C4-2B (cell line): ENCODE data around the gene TMEM186.
"Not testable (repeated sequence)": the region's sequence is repeated elsewhere in the genome, so short reads cannot be mapped to it uniquely, and the experiment has no call there.

Experiments used
- CTCF ChIP-seq: fragments of 450-650 bp; conservative IDR thresholded peaks from 2 replicates; pipeline ENCODE4 v1.5.1; 2017; ENCODE audit warnings: mild to moderate bottlenecking
- ZFX ChIP-seq: fragments of 450-650 bp; IDR thresholded peaks from 2 replicates; pipeline ENCODE4 v1.6.1; 2017

- not testable (repeated sequence) for TF ChIP-seq CTCF, ZFX
Measured at GRCh38 chr16:8836797-8837196, 39.4 kb upstream of the TMEM186 start.
